ENCODE results near the gene NARF. TPM values are rescaled to one million over a fixed set of nuclear protein-coding genes. Genes with fewer than 3 reads are reported as not detected.

NARF gene
- polyA plus RNA-seq, 1 donor (not counting 4 experiments of a cell fraction or from before 2014, with no cell fraction given), result 36.8 TPM

DNA sequence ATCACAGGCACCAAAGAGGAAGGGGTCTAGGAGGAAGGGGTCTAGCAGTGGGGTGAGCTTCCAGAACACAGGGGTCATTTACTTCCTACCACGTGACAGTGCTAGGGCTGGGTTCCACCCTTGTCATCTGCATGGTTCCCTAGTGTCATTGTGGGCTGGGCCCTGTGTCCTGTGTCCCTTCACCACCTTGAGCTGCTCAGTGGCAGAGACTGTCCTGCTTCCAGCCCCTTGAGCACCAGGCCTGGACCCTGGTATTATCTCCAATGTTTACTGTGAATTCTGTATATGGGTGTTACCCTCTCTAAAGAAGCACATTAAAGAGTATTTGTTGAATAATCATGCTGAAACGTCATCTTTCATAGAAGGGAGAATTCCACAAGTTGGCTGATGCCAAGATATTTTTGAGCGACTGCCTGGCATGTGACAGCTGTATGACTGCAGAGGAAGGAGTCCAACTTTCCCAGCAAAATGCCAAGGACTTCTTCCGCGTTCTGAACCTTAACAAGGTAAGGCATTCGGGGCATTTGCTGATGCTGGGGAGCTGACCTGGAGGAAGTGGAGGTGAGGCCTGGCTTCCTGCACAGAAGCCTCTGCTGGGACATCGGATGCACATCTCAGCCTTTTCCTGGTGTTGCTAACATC, 5.5 kb downstream of the NARF start:
- dilution Hi-C loops (cut with MboI; ENCODE audit: extremely low pct_ligation_motif_present, low sequenced_read_pairs), result no loop called here
- no peaks in the 10 kb centered on the region for H4K20me1 ChIP-seq (ENCODE audit: control insufficient read depth, extremely low read depth, insufficient read depth, low read length)
- no peaks in the 10 kb centered on the region for H3K9me3 ChIP-seq (ENCODE audit: control insufficient read depth, low read depth, low read length)
- DNase-seq (ENCODE audit: low read depth, low spot score) (no peak), FAIRE-seq (no peak)
- H3K4me3 ChIP-seq (ENCODE audit: control insufficient read depth in 2 of 3, extremely low read depth in 1 of 3, insufficient read depth in 2 of 3, low read depth in 1 of 3, low read length in 3 of 3), result no peak overlapping the region
- H3K27ac ChIP-seq (ENCODE audit: control insufficient read depth, insufficient read depth, low read length), result no peak overlapping the region
- H3K4me1 ChIP-seq (ENCODE audit: control insufficient read depth, extremely low read depth, insufficient read depth, low read length), result peaks cover 5% of the 10 kb centered on the region
- H3K9ac ChIP-seq (ENCODE audit: control insufficient read depth, extremely low read depth, insufficient read depth, low read length), result no peak overlapping the region
- no peak overlapping the region for H3K4me2 ChIP-seq (ENCODE audit: control insufficient read depth, extremely low read depth, insufficient read depth, low read depth, low read length)
- peaks cover 4% of the 10 kb centered on the region for H3K79me2 ChIP-seq (ENCODE audit: control insufficient read depth, insufficient read depth, low read length)
- no peak overlapping the region for H2AFZ ChIP-seq (ENCODE audit: control insufficient read depth, low read length)
- no peaks in the 10 kb centered on the region for H3K27me3 ChIP-seq (ENCODE audit: control insufficient read depth, extremely low read depth, insufficient read depth, low read length)
- H3K36me3 ChIP-seq (ENCODE audit: control insufficient read depth in 2 of 2, extremely low read depth in 1 of 2, insufficient read depth in 2 of 2, low read length in 2 of 2), result peaks cover 12 to 14% of the 10 kb centered on the region in 2 experiments
- H3K9me1 ChIP-seq (ENCODE audit: control insufficient read depth, extremely low read depth, insufficient read depth, low read length), result no peaks in the 10 kb centered on the region
- TF ChIP-seq, protein P1, sequence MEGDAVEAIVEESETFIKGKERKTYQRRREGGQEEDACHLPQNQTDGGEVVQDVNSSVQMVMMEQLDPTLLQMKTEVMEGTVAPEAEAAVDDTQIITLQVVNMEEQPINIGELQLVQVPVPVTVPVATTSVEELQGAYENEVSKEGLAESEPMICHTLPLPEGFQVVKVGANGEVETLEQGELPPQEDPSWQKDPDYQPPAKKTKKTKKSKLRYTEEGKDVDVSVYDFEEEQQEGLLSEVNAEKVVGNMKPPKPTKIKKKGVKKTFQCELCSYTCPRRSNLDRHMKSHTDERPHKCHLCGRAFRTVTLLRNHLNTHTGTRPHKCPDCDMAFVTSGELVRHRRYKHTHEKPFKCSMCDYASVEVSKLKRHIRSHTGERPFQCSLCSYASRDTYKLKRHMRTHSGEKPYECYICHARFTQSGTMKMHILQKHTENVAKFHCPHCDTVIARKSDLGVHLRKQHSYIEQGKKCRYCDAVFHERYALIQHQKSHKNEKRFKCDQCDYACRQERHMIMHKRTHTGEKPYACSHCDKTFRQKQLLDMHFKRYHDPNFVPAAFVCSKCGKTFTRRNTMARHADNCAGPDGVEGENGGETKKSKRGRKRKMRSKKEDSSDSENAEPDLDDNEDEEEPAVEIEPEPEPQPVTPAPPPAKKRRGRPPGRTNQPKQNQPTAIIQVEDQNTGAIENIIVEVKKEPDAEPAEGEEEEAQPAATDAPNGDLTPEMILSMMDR (optimal IDR thresholded peaks at IDR 0.05 in 1 of 3, IDR thresholded peaks at IDR 0.05 in 1 of 3, conservative IDR thresholded peaks at IDR 0.05 in 1 of 3; ENCODE audit: extremely low read depth in 1 of 3, insufficient read depth in 2 of 3, low read length in 3 of 3), result no peak
- no peak for TF ChIP-seq EZH2 (IDR thresholded peaks at IDR 0.05; ENCODE audit: low read length)

DNA sequence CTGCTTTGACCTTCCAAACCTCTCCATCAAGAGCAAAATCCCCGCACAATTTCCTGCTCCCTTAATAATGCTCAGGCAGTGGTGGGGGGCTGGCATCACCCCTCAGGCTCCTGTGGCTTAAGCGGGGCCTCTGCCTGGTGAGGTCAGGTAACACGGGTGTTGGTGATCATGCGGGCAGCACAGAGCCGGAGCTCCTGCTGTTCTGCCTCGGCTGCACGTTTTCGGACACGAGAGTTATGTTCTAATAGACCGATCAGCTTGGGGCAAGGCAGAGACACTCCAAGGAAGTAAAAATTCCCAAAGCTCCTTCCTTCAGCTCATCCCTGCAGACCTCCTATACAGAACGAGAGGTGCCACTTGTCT, 6.0 kb downstream of the NARF start:
- no peak for FAIRE-seq
- no peak for TF ChIP-seq EZH2 (IDR thresholded peaks at IDR 0.05; ENCODE audit: low read length)
- TF ChIP-seq, protein P1 (optimal IDR thresholded peaks at IDR 0.05 in 1 of 3, IDR thresholded peaks at IDR 0.05 in 1 of 3, conservative IDR thresholded peaks at IDR 0.05 in 1 of 3; ENCODE audit: extremely low read depth in 1 of 3, insufficient read depth in 2 of 3, low read length in 3 of 3), result no peak
- Histone ChIP-seq H3K79me2 (ENCODE audit: control insufficient read depth, insufficient read depth, low read length) (no peaks in the 10 kb centered on the region), H3K9me3 (ENCODE audit: control insufficient read depth, low read depth, low read length) (no peaks in the 10 kb centered on the region), H3K36me3 (ENCODE audit: control insufficient read depth in 2 of 2, extremely low read depth in 1 of 2, insufficient read depth in 2 of 2, low read length in 2 of 2) (peaks cover 12 to 16% of the 10 kb centered on the region in 2 experiments), H3K4me2 (ENCODE audit: control insufficient read depth, extremely low read depth, insufficient read depth, low read depth, low read length) (no peak overlapping the region), H4K20me1 (ENCODE audit: control insufficient read depth, extremely low read depth, insufficient read depth, low read length) (no peaks in the 10 kb centered on the region), H2AFZ (ENCODE audit: control insufficient read depth, low read length) (no peak overlapping the region), H3K4me1 (ENCODE audit: control insufficient read depth, extremely low read depth, insufficient read depth, low read length) (no peaks in the 10 kb centered on the region), H3K27me3 (ENCODE audit: control insufficient read depth, extremely low read depth, insufficient read depth, low read length) (no peaks in the 10 kb centered on the region), H3K9me1 (ENCODE audit: control insufficient read depth, extremely low read depth, insufficient read depth, low read length) (no peaks in the 10 kb centered on the region), H3K9ac (ENCODE audit: control insufficient read depth, extremely low read depth, insufficient read depth, low read length) (no peak overlapping the region), H3K27ac (ENCODE audit: control insufficient read depth, insufficient read depth, low read length) (no peak overlapping the region), H3K4me3 (ENCODE audit: control insufficient read depth in 2 of 3, extremely low read depth in 1 of 3, insufficient read depth in 2 of 3, low read depth in 1 of 3, low read length in 3 of 3) (no peak overlapping the region)
- dilution Hi-C loops (cut with MboI; ENCODE audit: extremely low pct_ligation_motif_present, low sequenced_read_pairs), result no loop called here
- no peak for DNase-seq (ENCODE audit: low read depth, low spot score)

All from keratinocyte (primary cell).